Ishikawa (cell line): ENCODE data around the gene HDGFL1.

Experiments
- CEBPB ChIP-seq: IDR thresholded peaks from 2 replicates; pipeline ENCODE4 v1.6.1; 2012
- CREB1 ChIP-seq: IDR thresholded peaks from 2 replicates; pipeline ENCODE4 v1.6.1; 2012; ENCODE audit warnings: low read depth
- EGR1 ChIP-seq: IDR thresholded peaks from 2 replicates; pipeline ENCODE4 v1.6.1; 2012
- EP300 ChIP-seq: IDR thresholded peaks from 2 replicates; pipeline ENCODE4 v1.6.1; 2012; ENCODE audit warnings: borderline replicate concordance
- FOXM1 ChIP-seq: IDR thresholded peaks from 2 replicates; pipeline ENCODE4 v1.6.1; 2012; ENCODE audit warnings: low read depth, borderline replicate concordance
- NFIC ChIP-seq: IDR thresholded peaks from 2 replicates; pipeline ENCODE4 v1.6.1; 2012
- RAD21 ChIP-seq: IDR thresholded peaks from 2 replicates; pipeline ENCODE4 v1.6.1; 2012; ENCODE audit warnings: low read depth
- TAF1 ChIP-seq: IDR thresholded peaks from 2 replicates; pipeline ENCODE4 v1.6.1; 2012; ENCODE audit warnings: low read depth, mild to moderate bottlenecking
- TCF12 ChIP-seq: IDR thresholded peaks from 2 replicates; pipeline ENCODE4 v1.6.1; 2012; ENCODE audit warnings: low read depth
- TEAD4 ChIP-seq: IDR thresholded peaks from 2 replicates; pipeline ENCODE4 v1.6.1; 2012
- YY1 ChIP-seq: IDR thresholded peaks from 2 replicates; pipeline ENCODE4 v1.6.1; 2012; ENCODE audit warnings: low read depth
- ZBTB7A ChIP-seq: IDR thresholded peaks from 2 replicates; pipeline ENCODE4 v1.6.1; 2012; ENCODE audit warnings: low read depth
- TF ChIP-seq, protein P1 (sequence below): IDR thresholded peaks from 2 replicates; pipeline ENCODE4 v1.6.1; 2012
- TF ChIP-seq, protein P2 (sequence below): IDR thresholded peaks from 2 replicates; pipeline ENCODE4 v1.6.1; 2012; ENCODE audit warnings: low read depth, mild to moderate bottlenecking
- TF ChIP-seq, protein P3 (sequence below): IDR thresholded peaks from 2 replicates; pipeline ENCODE4 v1.6.1; 2012

HDGFL1 gene

DNA sequence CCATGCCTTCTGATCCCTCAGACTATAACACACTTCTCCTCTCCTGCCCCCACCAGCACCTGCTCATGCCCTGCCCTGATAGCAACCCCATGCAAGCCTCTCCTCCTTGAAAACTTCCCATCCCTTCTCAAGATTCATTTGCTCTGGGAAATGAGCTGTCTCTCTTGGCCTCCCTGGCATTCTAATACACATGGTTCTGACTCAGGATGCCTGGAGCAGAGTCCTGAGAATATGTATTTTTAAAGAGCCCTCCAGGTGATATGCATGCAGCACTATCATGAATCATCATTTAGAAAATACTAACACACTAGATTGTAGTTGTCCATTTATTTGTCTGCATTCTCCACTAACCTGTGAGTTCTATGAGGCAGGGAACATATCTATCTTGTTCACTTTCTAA lies 26.6 kb downstream of the HDGFL1 start:
- TF ChIP-seq, protein P1, sequence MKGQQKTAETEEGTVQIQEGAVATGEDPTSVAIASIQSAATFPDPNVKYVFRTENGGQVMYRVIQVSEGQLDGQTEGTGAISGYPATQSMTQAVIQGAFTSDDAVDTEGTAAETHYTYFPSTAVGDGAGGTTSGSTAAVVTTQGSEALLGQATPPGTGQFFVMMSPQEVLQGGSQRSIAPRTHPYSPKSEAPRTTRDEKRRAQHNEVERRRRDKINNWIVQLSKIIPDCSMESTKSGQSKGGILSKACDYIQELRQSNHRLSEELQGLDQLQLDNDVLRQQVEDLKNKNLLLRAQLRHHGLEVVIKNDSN: no peak
- TF ChIP-seq TAF1 (no peak), FOXM1 (no peak), EP300 (no peak), EGR1 (no peak), CEBPB (no peak), CREB1 (no peak), YY1 (no peak), TEAD4 (no peak), NFIC (no peak), RAD21 (no peak), ZBTB7A (no peak), TCF12 (no peak)
- TF ChIP-seq, protein P2, sequence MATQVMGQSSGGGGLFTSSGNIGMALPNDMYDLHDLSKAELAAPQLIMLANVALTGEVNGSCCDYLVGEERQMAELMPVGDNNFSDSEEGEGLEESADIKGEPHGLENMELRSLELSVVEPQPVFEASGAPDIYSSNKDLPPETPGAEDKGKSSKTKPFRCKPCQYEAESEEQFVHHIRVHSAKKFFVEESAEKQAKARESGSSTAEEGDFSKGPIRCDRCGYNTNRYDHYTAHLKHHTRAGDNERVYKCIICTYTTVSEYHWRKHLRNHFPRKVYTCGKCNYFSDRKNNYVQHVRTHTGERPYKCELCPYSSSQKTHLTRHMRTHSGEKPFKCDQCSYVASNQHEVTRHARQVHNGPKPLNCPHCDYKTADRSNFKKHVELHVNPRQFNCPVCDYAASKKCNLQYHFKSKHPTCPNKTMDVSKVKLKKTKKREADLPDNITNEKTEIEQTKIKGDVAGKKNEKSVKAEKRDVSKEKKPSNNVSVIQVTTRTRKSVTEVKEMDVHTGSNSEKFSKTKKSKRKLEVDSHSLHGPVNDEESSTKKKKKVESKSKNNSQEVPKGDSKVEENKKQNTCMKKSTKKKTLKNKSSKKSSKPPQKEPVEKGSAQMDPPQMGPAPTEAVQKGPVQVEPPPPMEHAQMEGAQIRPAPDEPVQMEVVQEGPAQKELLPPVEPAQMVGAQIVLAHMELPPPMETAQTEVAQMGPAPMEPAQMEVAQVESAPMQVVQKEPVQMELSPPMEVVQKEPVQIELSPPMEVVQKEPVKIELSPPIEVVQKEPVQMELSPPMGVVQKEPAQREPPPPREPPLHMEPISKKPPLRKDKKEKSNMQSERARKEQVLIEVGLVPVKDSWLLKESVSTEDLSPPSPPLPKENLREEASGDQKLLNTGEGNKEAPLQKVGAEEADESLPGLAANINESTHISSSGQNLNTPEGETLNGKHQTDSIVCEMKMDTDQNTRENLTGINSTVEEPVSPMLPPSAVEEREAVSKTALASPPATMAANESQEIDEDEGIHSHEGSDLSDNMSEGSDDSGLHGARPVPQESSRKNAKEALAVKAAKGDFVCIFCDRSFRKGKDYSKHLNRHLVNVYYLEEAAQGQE: no peak
- TF ChIP-seq, protein P3, sequence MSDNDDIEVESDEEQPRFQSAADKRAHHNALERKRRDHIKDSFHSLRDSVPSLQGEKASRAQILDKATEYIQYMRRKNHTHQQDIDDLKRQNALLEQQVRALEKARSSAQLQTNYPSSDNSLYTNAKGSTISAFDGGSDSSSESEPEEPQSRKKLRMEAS: no peak

DNA sequence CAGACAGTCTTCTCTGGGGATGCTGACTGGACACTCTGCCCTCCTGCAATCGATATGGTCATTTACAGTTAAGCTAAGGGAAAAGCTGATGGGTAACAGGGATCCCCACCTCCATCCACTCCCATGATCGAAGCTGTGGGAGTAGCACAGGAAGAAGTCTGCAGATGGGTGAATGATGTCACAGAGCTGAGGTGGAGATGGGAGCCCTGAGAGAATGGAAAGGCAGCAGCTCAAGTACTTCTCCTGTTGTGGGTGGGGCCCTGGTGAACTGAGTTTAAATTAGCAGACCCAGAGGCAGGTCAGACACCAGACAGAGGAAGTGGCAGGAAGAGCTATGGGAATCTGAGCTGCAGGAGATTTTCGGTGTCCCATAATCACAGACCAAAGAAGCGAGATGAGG lies 29.0 kb downstream of the HDGFL1 start:
- TF ChIP-seq, protein P3: no peak
- TF ChIP-seq NFIC (no peak), FOXM1 (no peak), EP300 (no peak), ZBTB7A (no peak), RAD21 (no peak), CREB1 (no peak), TAF1 (no peak), TCF12 (no peak), CEBPB (no peak), TEAD4 (no peak), YY1 (no peak), EGR1 (no peak)
- TF ChIP-seq, protein P1: no peak
- TF ChIP-seq, protein P2: no peak

DNA sequence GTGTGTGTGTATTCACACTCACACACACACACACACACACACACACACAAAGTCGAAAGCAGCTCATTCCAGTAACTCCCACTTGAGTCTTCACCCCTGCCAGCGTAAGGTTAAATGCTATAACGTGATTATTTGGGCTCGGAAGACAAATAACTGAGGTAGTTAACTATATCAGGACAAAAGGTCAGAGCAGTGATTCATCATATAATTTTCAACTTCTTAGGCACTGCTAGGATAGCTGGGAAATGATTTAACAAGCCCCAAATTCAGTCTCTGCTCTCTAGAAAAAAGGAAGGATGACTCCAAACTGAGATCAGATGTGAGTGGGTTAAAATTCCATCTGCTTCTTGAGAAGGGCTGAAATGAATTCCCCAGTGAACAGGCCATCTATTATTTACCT lies 30.7 kb downstream of the HDGFL1 start:
- TF ChIP-seq ZBTB7A (no peak), EP300 (no peak), EGR1 (no peak), CREB1 (no peak), CEBPB (no peak), FOXM1 (no peak), RAD21 (no peak), YY1 (no peak), TCF12 (no peak)
- TF ChIP-seq, protein P1: no peak

DNA sequence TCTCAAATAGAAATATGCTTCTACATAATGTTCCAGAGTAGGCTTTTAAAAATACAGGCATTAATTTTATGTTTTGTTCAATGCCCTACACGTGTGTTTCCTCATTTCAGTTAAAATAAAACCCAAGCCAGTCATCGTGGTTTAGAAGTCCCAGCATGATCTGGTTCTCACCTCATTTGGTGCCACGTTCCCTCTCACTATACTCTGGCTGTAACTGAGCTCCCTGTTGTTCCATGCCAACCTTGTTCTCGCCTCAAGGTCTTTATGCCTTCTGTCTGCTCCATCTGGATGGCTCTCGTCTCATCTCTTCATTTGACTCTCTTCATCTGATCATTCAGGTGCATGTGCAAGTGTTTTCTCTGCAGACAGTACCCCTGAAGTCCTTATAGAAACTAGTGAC lies 32.6 kb downstream of the HDGFL1 start:
- TF ChIP-seq CREB1: no peak
- TF ChIP-seq CEBPB: no peak
- TF ChIP-seq, protein P1: no peak
- no peak for TF ChIP-seq FOXM1
- no peak for TF ChIP-seq NFIC
- TF ChIP-seq, protein P3: peak; percentile 45; the same call in 1 of the 2 replicates

DNA sequence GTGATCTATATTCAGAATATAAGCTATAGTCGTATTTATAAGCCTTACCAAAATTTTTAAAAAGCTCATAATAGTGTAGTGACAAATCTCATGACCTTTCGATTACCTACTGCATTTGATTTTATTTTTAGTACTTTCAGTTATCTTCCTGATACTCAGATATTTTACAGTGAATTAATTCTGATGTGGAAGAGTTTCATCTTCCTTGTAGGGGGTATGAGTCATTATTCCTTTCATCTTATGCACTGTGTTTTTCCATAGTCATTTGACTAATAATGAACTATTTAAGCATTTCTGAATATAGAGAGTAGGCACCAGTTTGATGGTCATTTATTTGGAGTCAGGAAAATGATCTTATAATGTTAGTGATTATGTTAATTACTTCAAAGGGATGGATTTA lies 36.4 kb downstream of the HDGFL1 start:
- TF ChIP-seq EGR1 (no peak), FOXM1 (no peak), EP300 (no peak), TAF1 (no peak), TEAD4 (no peak), NFIC (no peak), RAD21 (no peak), CREB1 (no peak), TCF12 (no peak), CEBPB (no peak), ZBTB7A (no peak), YY1 (no peak)
- TF ChIP-seq, protein P2: no peak
- TF ChIP-seq, protein P1: no peak
- TF ChIP-seq, protein P3: no peak
